Brain microvascular endothelial cell (primary cell): ENCODE measurements around the gene FABP7.

ENCODE experiments used
- DNase-seq: peaks from one replicate; pipeline ENCODE4 v3.0.0-alpha.2; 2020
- H3K27ac ChIP-seq: fragments of 250-450 bp; sonication (Bioruptor Pico); 2 replicates; pipeline ENCODE4 v1.5.1; 2020; ENCODE audit warnings: mild to moderate bottlenecking, moderate library complexity
- H3K27me3 ChIP-seq: fragments of 250-450 bp; sonication (Bioruptor Pico); replicated peaks from 2 replicates; pipeline ENCODE4 v1.5.1; 2020; ENCODE audit warnings: mild to moderate bottlenecking
- H3K36me3 ChIP-seq: fragments of 250-450 bp; sonication (Bioruptor Pico); replicated peaks from 2 replicates; pipeline ENCODE4 v1.5.1; 2020; ENCODE audit warnings: mild to moderate bottlenecking
- H3K4me3 ChIP-seq: 2 replicates; pipeline ENCODE4 v1.5.1; 2011; ENCODE audit warnings: low read depth, mild to moderate bottlenecking, control low read depth, low read length, moderate library complexity
- CTCF ChIP-seq: IDR thresholded peaks from 2 replicates; pipeline ENCODE4 v1.5.1; 2011; ENCODE audit warnings: low read depth, mild to moderate bottlenecking, moderate library complexity, low read length, control low read depth, inconsistent platforms; ENCODE audit errors: missing control alignments
- in situ Hi-C: cut with HindIII; loops from 2 replicates; pipeline ENCODE4 v1.10.0; 2017; ENCODE audit warnings: low sequenced_read_pairs, low pct_ligation_motif_present

FABP7 gene

DNA sequence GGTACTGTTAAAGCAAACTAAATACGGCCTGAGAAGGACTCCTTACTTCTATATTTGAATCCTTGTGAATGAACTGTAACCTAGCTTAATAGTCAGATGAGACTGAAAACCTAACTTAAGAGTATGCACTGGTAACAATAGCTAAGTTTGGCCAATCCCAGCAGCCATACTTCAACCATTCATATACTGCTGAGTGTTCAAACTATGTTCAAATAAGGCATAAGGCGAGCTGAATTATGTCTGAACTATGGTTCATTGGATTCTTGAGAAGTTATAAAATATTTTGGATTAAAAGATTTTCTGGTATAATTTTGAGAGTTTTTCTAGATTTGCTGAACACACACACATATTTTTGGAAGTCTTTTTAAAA is 11.8 kb downstream of the FABP7 start:
- H3K27ac ChIP-seq = no peak overlapping the region
- H3K27me3 ChIP-seq = no peaks in the 10 kb centered on the region
- H3K36me3 ChIP-seq = no peaks in the 10 kb centered on the region
- in situ Hi-C loops = no loop called here
- DNase-seq = no peak
- H3K4me3 ChIP-seq = no peak overlapping the region
- no peak for TF ChIP-seq CTCF

DNA sequence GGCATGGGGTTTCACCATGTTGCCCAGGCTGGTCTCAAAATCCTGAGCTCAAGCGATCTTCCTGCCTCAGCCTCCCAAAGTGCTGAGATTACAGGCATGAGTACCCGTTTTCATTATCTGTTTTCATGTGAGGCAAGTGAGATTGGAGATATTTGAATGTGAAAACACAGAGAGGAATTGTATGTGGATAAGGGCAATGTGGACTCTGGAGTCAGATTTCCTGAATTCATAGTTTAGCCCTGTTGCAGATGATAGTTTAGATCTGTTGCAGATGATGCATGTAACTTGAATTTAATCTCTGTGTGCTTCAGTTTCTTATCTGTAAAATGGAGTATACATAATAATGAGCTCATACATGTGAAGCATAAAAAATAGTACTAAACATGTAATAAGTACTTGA is 13.2 kb downstream of the FABP7 start:
- no peak for DNase-seq
- no peaks in the 10 kb centered on the region for H3K36me3 ChIP-seq
- no peak overlapping the region for H3K27ac ChIP-seq
- H3K27me3 ChIP-seq = no peaks in the 10 kb centered on the region
- in situ Hi-C loops = no loop called here
- TF ChIP-seq CTCF = no peak
- H3K4me3 ChIP-seq = no peak overlapping the region

DNA sequence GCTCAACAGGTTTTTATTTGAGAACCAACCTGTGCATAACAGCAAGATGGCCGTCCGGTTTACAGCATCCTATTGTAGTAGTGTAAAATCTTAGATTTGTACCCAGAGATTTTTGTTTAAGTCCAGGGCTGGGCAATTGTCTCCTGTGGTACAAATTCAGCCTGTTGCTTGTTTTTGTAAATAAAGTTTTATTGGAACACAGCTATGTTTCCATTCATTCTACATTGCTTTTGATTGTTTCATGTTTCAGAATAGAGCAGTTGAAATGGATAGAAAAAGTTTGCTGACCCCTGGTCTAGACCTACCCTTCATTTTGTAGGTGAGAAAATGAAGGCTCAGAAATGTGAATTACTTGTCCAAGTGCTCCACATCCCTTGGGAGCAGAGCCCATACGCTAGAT is 18.0 kb downstream of the FABP7 start:
- no peaks in the 10 kb centered on the region for H3K27me3 ChIP-seq
- no peak for DNase-seq
- H3K4me3 ChIP-seq = no peak overlapping the region
- TF ChIP-seq CTCF = no peak
- in situ Hi-C loops = no loop called here
- no peaks in the 10 kb centered on the region for H3K36me3 ChIP-seq
- H3K27ac ChIP-seq = peak overlapping the region; percentile 36

GRCh38 chr6:122798099-122798641 is 18.7 kb downstream of the FABP7 start:
- Histone ChIP-seq H3K4me3 (no peak overlapping the region), H3K27ac (peak overlapping the region; percentile 36), H3K36me3 (no peaks in the 10 kb centered on the region), H3K27me3 (no peaks in the 10 kb centered on the region)
- no peak for TF ChIP-seq CTCF
- in situ Hi-C loops = no loop called here
- peak; percentile 76 for DNase-seq

DNA sequence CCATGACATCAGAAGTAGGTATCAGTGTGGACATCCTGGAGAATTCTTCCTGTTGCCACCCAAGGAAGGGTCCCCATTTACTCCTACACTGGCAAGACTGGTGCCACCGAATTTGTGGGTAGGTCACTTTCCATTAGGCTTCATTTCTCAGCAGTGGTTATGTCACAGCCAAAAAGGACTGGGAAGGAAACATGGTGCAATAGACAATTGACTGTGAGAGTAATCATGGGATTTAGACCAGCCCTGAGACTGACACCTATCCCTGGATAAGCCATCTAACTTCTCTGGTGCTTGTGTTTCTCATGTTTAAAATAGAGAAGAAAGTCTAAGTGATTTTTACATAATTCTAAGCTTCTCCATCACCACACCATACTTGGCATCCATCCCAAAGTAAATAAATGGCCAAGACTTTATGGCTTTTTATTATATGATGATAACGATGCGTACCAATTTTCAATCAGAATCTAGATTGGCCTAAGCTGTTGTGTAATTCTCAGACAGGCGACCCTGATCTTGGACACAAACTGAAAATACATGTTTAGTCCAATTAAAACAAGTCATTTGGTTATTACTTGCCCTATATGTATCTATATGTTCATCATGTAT is 19.7 kb downstream of the FABP7 start:
- no peak for TF ChIP-seq CTCF
- Histone ChIP-seq H3K27me3 (no peaks in the 10 kb centered on the region), H3K36me3 (no peaks in the 10 kb centered on the region), H3K4me3 (no peak overlapping the region), H3K27ac (no peak overlapping the region)
- no peak for DNase-seq
- in situ Hi-C loops = no loop called here
